Measurements from ENCODE around the gene HOXC10.

Gene HOXC10

DNA sequence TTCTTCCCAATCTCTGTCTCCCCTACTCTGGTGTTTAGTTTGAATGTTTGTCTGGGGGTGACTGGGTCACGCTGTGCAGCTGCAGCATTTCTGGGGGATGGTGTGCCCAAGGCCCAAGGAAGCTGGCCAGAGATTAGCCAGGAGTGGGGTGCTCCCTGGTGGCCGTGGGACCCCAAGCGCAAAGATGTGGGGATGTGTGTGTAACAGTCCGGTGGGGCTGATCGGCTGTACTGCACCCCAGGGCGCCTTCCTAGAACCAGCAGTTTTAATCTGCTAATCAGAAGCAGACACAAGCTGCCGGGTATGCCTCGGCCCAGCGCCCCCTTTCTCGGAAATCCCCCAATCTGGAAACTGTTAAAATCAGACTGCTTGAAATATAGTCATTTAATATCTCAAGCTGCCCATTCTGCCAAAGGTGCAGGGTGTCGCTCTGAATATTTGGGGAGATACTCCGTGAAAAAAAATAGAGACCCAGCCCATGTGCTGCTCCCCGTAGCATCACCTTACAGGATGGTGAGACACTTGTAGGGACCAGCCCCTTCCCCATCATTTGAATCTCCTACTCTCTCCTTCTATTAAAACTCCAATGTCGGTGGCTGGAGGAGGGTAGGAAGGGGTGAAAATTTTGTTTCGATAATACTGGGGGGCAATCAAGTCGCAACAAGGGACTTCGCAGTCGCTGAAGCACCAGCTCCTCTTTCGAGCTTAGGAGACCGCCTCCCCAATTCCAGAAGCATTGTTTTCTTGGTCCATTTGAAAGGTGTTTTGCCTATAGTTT, 19.3 kb downstream of the HOXC10 start:
- DNase-seq = no peak

DNA sequence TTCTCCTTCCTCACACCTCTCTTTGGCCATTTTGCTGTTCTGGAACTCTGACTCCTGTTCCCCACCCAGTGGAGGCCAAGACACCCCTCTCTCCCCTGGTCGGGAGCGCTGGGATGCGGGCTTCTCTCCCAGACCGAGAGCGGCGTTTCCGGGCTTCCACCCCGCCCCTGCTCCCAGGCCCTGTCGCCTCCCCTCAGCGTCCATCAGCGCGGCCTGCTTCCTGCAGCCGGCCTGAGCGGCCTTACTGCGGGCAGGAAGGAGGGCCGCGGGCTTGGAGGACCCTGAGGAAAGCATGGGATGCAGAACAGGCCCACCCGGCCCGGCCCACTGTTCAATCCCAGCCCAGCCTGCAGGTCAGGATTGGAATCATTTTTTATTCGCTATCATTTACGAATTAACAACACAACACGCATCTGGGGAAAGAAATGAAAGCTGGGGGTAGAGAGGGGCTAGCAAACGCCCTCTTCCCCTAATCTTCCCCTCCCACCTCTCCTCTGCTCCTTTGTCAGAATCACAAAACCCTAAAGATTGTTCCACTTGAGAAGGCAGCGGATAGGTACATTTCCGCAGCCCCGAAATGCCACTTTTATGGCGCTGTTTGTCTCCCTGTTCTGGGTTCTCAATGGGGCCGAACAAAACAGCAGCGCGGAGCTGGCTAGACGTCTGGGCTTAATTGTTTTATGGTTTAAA, 20.0 kb downstream of the HOXC10 start:
- no peak for DNase-seq

DNA sequence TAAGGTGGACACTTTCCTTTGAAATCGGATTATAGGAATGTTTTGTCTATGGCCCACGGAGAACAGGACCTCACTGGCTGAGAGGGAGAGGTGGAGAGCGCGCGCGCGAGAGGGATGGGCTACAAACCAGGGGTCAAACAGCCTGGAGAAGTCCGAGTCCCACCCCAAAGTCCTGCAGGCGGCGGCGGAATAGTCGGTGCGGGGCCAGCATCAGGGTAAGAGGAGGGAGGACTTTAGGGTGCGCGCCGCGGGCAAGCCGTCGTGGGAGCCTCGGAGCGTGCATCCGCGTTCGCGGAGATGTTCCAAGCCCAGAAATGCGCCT, 20.5 kb downstream of the HOXC10 start:
- no peak for DNase-seq

DNA sequence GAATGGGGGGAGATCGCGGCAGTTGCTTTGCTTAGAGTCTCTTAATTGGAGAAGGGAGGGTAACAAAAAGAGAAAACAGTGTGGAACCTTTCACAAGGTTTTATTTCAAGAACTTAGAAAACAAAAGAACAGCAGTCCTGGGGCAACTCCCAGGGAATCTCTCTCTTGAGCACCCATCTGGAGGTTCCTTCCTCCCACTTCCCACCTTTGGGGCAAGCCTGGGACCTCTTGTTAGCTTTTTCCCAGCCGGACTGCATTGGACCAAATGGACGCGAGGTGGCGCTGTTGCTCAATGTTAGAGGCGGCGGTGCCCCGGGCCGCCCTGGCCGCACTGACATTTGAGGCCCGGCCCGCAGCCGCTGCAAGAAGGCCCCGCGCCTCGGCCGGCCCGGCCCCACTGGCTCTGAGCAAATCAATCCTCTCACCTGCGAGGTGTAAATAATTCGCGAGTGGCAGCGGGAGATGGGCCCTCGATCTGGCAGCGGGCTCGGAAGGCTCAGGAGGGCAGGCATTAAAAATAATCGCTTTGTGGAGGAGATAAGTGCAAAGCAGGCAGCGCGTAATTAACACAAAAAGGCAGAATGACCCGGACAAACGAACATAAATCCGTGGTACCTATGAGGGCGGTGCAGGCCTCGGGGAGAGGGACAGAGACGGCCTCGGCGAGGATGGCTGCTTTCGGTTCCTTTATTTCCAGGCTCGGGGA, 21.1 kb downstream of the HOXC10 start:
- peak; percentile 91 to 92 for DNase-seq

DNA sequence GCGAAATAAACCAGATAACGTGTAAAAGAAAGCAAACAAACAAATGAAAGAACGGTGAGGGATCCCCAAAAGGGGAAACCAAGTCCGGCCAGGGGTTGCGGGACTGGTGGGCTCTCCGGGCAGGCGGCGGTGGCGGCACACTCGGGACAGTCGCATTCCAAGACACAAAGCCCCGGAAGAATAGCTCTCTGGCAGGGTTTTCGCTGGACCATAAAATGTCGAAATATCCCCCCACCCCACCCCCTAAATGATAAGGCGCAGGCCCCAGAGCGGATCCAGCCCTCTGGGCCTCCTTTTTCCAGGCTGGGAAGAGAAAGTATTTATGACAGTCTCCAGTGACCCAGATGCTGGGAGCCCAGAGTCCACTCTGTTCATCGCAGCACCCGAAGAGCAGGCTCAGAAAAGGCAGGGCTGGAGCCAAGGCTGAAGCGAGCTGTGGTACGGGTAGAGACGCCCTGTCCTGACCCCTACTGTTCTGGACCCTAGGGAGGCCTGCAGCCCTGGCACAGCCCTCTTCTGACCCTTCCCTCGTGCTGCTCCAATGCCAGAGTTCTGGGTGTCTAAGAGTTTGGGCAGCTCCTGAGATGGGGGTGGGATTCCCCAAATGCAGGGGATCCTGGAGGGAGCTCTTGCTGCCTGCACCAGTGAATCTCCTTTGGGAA, 21.7 kb downstream of the HOXC10 start:
- DNase-seq = no peak

DNA sequence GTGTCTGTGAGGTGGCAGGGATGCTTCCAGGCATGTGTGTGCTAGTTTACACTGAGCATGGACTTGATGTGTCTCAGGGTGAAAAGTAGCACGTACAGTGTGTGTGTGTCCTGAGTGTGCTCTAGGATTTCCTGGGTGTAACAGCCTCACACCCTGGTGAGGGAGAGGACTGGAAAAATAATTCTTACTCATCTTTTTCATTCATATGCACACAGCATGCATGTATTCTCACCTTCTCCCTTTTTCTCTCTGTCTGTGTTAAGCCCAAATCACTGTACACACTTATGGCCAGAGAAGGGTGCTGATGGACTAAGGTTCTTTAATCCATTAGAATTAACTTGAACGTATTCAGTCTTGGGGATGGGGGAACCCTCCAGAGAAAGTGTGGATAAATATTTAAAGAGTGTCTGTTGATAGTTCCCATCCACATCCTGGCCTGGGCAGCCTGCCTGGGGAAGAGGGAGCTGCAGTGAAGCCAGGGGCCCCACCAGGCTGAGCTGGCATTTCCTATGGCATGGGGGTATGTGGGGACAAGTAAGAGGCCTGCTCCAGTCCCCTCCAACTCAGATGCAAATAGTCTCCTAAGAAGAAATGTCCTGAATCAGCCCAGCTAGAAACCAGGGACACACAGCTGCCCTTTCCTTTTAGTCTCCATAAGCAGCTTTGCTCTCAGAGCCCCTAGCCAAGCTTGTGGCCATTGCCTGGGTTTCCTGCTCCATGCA, 22.8 kb downstream of the HOXC10 start:
- DNase-seq = no peak

DNA sequence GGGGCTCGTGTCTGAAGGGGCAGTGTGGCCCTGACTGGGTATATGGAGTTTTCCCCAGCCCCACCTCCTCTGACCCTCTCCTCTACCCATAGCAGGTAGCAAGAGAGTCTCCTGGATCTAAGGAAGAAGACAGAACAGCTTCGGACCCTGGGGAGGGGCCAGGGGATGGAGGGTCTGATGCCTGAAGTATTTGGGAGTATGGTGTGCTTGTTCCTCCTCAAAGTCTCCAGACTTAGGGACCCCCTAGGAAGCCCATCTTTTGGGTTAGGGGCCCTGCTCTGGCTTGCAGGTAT, 23.3 kb downstream of the HOXC10 start:
- DNase-seq = no peak

DNA sequence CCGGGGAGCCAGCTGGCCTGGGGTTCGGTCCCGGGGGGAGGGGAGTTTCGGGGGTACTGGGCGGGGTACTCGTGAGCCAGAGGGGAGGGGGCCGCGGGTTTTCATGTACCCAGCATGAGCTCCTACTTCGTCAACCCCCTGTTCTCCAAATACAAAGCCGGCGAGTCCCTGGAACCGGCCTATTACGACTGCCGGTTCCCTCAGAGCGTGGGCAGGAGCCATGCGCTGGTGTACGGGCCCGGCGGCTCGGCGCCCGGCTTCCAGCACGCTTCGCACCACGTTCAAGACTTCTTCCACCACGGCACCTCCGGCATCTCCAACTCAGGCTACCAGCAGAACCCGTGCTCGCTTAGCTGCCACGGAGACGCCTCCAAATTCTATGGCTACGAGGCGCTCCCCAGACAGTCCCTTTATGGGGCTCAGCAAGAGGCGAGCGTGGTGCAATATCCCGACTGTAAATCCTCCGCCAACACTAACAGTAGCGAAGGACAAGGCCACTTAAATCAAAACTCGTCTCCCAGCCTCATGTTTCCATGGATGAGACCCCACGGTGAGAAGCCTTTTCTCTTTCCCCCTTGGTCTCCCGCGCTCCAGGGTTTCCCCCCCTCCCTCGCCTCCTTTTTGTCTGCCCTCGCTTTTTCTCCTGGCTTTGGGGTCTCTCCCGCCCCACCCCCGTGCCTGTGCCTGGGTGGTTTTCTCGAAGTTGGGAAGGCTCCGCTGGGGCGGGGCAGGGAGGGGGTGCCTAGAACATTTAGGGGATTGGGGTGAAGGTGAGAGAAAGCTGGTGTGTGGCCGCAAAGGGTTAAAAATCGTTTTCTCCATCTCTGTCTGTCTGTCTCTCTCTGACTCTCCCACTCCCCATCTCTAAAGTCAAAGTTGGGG, 24.5 kb downstream of the HOXC10 start:
- no peak for DNase-seq

DNA sequence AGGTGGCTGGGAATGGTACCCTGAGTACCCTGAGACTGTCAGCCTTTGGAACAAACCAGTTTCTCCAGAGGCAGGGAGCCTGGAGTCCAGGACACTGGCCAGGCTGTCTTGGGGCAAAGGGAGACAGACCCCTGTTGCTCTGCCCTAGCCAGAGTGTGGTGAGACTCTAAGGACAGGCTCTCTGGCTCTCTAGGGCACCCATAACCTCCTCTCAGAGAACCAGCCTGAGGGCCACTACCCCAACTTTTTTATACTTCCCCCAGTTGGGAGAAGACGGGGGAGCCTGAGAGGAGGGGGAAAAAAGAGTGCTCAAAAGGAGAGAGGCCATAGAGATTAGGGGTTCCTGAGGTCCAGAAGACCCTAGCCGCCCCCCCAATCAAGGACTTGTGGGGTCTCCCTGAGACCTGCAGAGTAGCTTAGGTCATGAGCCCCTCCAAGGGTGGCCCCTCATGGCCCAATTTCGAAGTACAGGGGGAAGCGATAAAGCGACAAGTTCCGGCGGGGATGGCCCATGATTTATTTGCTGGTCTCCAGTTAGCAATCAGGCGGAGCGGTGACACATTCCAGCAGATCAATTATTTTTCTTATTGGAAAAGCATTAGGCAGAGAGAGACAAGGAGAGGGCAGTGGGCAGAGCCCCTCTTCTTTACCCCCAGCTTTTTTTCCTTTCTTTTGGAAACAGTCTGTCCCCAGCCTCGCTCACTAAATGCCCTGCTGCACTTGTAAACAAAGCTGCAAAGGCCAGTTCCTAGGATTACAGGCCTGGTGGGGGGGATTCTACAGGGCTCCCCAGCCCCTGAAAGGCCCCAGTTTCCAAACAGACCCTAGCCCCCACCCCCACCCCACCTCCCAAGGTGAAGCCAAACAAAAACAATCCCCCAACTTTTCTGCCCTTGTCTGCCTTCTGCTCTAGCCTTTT, 25.4 kb downstream of the HOXC10 start:
- no peak for DNase-seq

DNA sequence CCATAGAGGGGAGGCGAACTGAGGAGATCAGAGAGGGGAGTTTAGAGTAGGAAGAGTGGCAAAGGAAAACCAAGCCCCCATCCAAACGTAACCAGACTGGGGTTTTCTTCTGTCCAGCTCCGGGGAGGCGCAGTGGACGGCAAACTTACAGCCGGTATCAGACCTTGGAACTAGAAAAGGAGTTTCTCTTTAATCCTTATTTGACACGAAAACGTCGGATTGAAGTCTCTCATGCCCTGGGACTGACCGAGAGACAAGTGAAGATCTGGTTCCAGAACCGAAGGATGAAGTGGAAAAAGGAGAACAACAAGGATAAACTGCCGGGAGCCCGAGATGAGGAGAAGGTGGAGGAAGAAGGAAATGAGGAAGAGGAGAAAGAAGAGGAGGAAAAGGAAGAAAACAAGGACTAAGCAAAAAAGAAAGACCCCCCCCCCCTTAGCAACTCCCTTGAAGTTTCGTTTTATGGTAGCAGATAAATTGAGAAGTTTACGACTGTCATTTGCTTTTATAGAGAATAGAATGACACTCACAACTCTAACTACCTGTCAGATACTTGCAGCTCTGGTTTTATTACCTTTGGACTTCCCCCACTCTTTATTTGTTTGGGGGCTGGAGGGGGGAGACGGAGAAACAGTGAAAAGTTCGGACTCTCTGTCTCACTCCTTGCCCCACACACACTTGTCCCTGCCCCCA, 26.2 kb downstream of the HOXC10 start:
- no peak for DNase-seq

DNA sequence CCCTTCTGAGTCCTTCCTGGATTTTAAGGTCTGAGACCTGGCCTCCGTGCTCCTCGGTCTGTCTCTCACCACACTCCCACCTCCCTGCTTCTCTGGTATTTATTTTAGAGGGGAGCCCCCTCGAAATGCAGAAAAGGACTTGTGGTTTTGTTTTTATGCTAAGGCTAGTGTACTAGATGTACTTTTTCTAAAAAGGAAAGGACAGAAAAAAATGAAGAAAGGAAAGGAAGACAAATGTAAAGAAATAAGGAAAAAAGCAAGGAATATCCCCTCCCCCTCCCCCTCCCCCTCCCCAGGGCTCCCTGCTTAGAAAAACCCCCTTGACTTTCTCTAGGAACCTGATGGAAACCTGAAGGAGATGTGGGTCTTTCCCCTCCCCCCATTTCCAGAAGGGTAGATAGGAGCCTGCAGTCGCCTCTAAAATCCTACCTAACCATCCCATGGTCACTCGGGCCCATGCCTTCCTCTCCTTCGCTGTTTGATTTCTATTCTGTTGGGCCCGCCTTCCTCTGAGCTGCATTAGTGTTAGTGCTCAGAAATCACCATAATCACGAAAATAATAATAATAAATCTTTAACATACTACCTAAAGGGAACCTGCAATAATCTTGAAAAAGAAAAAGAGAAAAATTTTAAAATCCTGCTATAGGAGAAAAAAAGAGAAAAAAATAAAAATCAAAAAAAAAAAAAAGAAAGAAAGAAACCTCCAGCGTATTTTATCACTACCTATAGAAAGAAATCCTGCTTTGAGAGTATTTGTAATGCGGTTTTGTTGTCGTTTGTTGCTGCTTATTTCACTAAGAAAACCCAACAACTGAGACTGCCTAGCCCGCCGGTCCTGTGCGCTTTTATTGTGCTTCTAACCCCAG, 27.0 kb downstream of the HOXC10 start:
- no peak for DNase-seq

DNA sequence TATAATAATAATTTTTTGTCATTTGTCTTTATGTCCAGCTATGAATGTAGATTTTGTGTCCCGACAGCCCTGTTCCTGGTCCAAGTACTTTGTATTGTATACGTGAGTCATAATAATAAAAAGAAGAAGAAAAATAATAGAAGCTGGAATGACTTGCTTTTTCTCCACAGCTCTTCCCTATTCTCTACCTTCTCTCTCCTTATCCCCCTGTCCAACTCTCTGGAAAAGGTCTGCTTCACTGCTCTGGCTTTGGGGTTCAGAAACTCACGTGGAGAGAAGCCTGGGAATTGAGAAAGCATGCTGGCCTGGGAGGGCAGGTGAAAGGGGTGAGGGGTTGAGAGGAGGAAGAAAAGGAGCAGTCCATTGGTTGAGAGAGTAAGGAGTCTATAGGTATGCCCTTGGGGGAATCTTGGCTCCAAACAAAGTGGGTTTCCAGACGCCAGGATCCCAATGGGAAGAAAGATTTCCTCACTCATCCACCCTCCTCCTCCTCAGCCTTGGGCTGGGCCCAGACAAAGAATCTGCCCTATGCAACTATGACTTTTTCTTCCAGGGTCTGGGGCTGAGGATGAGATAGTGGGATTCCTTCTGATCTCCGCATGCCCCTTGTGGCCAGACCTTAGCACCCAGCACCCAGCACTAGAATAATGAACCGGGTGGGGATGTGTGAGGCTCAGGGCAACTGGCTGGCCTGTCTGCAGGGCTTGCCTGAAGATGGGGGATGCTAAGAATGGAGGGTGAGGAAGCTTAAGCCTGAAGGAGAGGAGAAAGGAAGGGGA, 27.9 kb downstream of the HOXC10 start:
- DNase-seq = no peak

DNA sequence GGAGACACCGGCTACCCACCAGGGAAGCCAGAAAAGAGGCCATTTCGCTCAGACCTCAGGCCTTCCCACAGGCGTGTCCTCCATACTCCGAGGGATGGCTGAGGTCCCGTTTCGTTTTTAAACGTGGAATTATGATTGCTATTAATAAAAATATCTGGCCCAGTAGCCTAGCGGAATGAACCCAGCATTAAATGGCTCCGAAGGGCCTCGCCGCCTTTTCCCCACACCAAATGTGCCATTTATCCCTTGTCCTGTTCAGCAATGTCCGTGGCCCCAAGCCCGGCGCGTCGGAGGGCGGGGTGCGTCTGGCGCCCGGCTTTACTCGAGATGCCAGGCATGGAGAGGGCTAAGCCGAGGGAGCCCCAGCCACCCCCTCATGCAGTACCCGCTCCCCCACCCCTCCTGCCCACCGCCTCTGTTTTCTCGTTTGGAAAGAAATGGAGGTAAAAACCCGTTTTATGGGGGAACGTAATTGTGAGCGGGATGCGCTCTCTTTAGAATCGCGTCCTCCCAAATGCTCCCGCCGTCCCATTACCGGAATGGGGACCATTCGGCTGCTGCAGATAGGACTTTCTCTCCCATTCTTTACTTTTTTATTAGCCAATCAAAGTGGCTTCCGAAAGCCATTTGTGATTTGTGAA, 29.6 kb downstream of the HOXC10 start:
- DNase-seq = no peak

DNA sequence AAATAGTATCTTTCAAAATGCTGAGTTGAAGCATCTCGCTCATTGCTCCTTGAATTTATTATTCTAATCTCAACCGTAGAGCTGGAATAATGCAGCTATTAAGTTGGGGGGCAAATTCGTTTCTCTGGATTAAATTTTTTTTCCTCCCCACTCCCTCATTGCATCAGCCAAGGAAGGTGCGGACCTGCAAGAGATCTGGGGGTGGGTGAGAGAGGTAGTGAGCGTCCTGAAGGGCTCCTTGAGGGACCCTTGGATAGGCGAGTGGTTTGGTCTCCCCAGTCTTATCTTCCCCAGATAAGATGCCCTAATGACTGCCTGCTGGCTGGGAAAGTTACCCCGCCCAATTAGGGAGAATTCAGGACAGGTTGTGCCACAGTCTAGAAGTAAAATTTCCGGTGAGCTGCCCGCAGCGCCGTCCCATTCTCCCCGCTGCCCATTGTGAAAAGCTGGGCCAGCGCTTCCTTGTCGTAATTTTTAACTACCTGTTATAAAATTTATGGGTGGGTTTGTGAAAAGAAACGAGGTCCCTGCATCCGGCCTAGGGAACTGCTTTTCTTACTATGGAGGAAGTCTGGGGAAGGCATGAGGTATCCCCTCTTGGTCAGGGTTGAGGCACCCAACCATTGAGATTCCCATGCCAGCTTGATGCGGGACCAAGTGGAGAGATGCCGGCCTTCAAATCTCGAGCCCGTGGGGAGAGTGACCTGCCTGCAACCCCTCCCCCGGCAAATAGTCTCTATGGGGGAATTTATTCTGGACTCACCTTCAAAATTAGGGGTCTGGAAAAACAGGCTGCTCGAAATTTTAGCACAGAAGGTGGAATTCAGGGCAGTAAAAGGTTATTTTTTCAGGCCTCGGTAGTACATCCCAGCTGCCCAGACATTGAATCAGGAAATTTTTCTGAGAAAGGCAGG, 30.3 kb downstream of the HOXC10 start:
- no peak for DNase-seq

DNA sequence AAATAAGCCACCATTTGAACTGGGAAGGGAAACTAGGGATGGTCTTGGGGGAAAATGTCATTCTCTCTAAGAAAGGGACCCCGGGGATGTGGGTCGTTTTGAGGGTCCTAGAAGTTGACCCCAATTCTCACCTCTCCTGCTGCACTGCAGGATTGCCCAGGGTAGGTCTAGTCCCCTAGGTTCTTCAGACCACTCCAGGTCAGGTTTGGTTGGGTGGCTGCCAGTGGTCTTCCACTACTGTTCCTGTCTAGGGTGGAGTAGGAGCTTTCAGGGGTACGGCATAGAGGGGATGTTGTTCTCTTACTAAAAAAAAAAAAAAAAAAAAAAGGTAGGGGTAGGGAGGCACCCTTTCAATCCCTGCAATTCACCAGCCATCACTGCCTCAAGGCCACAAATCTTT, 31.1 kb downstream of the HOXC10 start:
- DNase-seq = no peak

DNA sequence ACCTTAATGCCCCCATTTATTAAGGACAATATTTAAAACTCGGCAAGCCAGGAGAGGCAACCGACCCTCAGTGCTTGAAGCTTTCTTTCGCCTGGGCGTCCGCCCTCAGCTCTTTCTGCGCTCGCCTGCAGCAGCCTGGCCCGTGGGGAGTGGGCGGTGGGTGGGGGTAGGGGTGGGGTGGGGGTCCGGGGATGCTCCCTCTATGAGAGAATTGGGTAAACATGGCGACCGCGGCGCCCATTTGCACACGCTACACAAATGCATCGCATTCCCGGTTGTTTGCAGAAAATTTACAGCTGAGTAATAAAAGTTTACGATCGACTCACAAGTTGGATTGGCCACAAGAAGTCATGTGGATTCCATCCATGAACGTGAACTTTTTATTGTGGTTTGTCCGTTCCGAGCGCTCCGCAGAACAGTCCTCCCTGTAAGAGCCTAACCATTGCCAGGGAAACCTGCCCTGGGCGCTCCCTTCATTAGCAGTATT, 31.6 kb downstream of the HOXC10 start:
- no peak for DNase-seq

All from activated T-cell treated with anti-CD3 and anti-CD28 coated beads, Interleukin-2, amount 50 U/mL, for 48 hours (primary cell).